NB4 (cell line): ENCODE data around the gene TPRG1.

ENCODE experiments used
- CTCF ChIP-seq: IDR thresholded peaks from one replicate; pipeline ENCODE4 v1.5.1; 2012; ENCODE audit warnings: low read depth, low read length
- MAX ChIP-seq: IDR thresholded peaks from 2 replicates; pipeline ENCODE4 v1.6.1; 2011; ENCODE audit warnings: low read depth, low read length
- MYC ChIP-seq: IDR thresholded peaks from 2 replicates; pipeline ENCODE4 v1.6.1; 2011; ENCODE audit warnings: low read depth, low read length
- POLR2A ChIP-seq: IDR thresholded peaks from 2 replicates; pipeline ENCODE4 v1.6.1; 2011; ENCODE audit warnings: mild to moderate bottlenecking; ENCODE audit not compliant: insufficient read length; ENCODE audit errors: extremely low read depth

GRCh38 chr3:189171707-189172106 is at the start of gene TPRG1:
- TF ChIP-seq CTCF: no peak
- TF ChIP-seq POLR2A: no peak
- TF ChIP-seq MAX: no peak
- no peak for TF ChIP-seq MYC
